ENCODE data around the gene PINLYP. TPM values are rescaled to one million over a fixed set of nuclear protein-coding genes. Genes with fewer than 3 reads are reported as not detected.

Gene PINLYP
- total and polyA plus RNA-seq, 2 of the 13 experiments (the other 11 are each of a cell fraction or from before 2014, with no cell fraction given), result 0.21 to 0.24 TPM

DNA sequence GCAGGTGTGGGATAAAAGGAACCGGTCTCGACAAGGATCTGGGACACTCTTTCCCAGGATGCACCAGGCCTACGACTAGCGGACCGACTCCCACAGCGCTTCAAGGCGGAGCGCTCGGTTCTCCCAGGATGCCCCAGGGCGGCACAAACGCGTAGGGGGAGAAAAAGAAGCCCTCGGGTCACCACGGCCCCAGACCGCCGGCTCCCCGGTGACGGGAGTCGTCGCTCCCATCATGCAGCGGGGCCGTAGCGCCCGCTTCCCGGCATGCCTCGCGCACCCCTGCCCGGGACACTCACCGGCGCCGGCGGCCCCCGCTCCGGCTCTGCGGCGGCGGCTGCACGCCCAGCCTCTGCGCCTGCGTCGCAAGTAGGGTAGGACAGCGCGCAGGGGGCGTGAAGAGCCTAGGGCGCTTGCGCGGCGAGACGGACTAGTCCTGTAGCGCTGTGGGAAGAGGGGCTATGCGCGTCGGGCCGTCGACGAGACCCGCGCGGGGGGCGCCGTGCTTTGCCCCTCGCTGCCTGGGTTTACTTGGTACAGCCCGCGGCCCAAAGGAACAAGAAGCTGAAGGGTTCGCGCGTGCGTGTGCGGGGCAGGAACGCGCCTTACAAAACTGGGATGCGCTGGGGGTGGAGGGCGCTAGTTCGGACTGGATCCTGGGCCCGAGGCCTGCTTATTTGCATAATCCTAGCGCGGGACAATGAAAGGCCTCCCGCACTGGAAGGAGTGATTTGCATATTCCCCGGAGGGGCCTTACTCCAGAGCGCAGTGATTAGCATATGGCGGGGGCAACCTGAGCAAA lies 43.9 kb downstream of the PINLYP start, which contains the start of gene ZNF428 (continued):
- TF ChIP-seq, protein P1, sequence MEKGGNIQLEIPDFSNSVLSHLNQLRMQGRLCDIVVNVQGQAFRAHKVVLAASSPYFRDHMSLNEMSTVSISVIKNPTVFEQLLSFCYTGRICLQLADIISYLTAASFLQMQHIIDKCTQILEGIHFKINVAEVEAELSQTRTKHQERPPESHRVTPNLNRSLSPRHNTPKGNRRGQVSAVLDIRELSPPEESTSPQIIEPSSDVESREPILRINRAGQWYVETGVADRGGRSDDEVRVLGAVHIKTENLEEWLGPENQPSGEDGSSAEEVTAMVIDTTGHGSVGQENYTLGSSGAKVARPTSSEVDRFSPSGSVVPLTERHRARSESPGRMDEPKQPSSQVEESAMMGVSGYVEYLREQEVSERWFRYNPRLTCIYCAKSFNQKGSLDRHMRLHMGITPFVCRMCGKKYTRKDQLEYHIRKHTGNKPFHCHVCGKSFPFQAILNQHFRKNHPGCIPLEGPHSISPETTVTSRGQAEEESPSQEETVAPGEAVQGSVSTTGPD (CRISPR knock-in tag; IDR thresholded peaks at IDR 0.05), result no peak
- TF ChIP-seq, protein P2, sequence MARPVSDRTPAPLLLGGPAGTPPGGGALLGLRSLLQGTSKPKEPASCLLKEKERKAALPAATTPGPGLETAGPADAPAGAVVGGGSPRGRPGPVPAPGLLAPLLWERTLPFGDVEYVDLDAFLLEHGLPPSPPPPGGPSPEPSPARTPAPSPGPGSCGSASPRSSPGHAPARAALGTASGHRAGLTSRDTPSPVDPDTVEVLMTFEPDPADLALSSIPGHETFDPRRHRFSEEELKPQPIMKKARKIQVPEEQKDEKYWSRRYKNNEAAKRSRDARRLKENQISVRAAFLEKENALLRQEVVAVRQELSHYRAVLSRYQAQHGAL (CRISPR knock-in tag; IDR thresholded peaks at IDR 0.05; ENCODE audit: not compliant biosample characterization), result no peak
- TF ChIP-seq ZNF891 (CRISPR knock-in tag; IDR thresholded peaks at IDR 0.05) (peak; percentile 78), RARA (CRISPR knock-in tag; IDR thresholded peaks at IDR 0.05) (no peak), RELA (CRISPR knock-in tag; IDR thresholded peaks at IDR 0.05) (no peak), FOXO1 (CRISPR knock-in tag; IDR thresholded peaks at IDR 0.05) (peak; percentile 55; the same call in 1 of the 2 replicates), ZNF563 (CRISPR knock-in tag; IDR thresholded peaks at IDR 0.05) (peak; percentile 84), HNF4A (CRISPR knock-in tag; IDR thresholded peaks at IDR 0.05) (0 out of 2 replicates have a peak, but pooled peaks have one; percentile 20), FOXK1 (CRISPR knock-in tag; IDR thresholded peaks at IDR 0.05; ENCODE audit: borderline replicate concordance, low read depth) (no peak), HNRNPLL (IDR thresholded peaks at IDR 0.05; ENCODE audit: low read depth, low read length, poor library complexity, severe bottlenecking) (peak; percentile 98), JARID2 (CRISPR knock-in tag; IDR thresholded peaks at IDR 0.05; ENCODE audit: insufficient replicate concordance) (no peak), ZNF674 (CRISPR knock-in tag; IDR thresholded peaks at IDR 0.05; ENCODE audit: low read depth) (0 out of 2 replicates have a peak, but pooled peaks have one; percentile 85)
- TF ChIP-seq, protein P3, sequence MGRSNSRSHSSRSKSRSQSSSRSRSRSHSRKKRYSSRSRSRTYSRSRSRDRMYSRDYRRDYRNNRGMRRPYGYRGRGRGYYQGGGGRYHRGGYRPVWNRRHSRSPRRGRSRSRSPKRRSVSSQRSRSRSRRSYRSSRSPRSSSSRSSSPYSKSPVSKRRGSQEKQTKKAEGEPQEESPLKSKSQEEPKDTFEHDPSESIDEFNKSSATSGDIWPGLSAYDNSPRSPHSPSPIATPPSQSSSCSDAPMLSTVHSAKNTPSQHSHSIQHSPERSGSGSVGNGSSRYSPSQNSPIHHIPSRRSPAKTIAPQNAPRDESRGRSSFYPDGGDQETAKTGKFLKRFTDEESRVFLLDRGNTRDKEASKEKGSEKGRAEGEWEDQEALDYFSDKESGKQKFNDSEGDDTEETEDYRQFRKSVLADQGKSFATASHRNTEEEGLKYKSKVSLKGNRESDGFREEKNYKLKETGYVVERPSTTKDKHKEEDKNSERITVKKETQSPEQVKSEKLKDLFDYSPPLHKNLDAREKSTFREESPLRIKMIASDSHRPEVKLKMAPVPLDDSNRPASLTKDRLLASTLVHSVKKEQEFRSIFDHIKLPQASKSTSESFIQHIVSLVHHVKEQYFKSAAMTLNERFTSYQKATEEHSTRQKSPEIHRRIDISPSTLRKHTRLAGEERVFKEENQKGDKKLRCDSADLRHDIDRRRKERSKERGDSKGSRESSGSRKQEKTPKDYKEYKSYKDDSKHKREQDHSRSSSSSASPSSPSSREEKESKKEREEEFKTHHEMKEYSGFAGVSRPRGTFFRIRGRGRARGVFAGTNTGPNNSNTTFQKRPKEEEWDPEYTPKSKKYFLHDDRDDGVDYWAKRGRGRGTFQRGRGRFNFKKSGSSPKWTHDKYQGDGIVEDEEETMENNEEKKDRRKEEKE (IDR thresholded peaks at IDR 0.05), result no peak
- TF ChIP-seq, protein P4, sequence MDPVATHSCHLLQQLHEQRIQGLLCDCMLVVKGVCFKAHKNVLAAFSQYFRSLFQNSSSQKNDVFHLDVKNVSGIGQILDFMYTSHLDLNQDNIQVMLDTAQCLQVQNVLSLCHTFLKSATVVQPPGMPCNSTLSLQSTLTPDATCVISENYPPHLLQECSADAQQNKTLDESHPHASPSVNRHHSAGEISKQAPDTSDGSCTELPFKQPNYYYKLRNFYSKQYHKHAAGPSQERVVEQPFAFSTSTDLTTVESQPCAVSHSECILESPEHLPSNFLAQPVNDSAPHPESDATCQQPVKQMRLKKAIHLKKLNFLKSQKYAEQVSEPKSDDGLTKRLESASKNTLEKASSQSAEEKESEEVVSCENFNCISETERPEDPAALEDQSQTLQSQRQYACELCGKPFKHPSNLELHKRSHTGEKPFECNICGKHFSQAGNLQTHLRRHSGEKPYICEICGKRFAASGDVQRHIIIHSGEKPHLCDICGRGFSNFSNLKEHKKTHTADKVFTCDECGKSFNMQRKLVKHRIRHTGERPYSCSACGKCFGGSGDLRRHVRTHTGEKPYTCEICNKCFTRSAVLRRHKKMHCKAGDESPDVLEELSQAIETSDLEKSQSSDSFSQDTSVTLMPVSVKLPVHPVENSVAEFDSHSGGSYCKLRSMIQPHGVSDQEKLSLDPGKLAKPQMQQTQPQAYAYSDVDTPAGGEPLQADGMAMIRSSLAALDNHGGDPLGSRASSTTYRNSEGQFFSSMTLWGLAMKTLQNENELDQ (CRISPR knock-in tag; IDR thresholded peaks at IDR 0.05; ENCODE audit: borderline replicate concordance), result no peak
- TF ChIP-seq, protein P5, sequence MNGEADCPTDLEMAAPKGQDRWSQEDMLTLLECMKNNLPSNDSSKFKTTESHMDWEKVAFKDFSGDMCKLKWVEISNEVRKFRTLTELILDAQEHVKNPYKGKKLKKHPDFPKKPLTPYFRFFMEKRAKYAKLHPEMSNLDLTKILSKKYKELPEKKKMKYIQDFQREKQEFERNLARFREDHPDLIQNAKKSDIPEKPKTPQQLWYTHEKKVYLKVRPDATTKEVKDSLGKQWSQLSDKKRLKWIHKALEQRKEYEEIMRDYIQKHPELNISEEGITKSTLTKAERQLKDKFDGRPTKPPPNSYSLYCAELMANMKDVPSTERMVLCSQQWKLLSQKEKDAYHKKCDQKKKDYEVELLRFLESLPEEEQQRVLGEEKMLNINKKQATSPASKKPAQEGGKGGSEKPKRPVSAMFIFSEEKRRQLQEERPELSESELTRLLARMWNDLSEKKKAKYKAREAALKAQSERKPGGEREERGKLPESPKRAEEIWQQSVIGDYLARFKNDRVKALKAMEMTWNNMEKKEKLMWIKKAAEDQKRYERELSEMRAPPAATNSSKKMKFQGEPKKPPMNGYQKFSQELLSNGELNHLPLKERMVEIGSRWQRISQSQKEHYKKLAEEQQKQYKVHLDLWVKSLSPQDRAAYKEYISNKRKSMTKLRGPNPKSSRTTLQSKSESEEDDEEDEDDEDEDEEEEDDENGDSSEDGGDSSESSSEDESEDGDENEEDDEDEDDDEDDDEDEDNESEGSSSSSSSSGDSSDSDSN (CRISPR knock-in tag; IDR thresholded peaks at IDR 0.05), result peak; percentile 81

Data from HepG2 (cell line).